ENCODE results near the gene GAB2.

GAB2 gene

GRCh38 chr11:78406568-78407196 is 10.9 kb downstream of the GAB2 start:
- no peaks in the 10 kb centered on the region for H3K4me1 ChIP-seq (ENCODE audit: control insufficient read depth, insufficient read depth, low read length)
- no peak overlapping the region for H3K27ac ChIP-seq (ENCODE audit: low read depth, low read length)
- no peaks in the 10 kb centered on the region for H3K27me3 ChIP-seq (ENCODE audit: control insufficient read depth, insufficient read depth, low read length)
- no peaks in the 10 kb centered on the region for H3K36me3 ChIP-seq (ENCODE audit: control insufficient read depth, insufficient read depth, low read length)
- no peak overlapping the region for H3K9ac ChIP-seq (ENCODE audit: low read length)
- H3K4me3 ChIP-seq (ENCODE audit: low read length): no peak overlapping the region

- no peak overlapping the region for H3K9ac ChIP-seq (ENCODE audit: low read length)
- no peak overlapping the region for H3K27ac ChIP-seq (ENCODE audit: low read depth, low read length)
- H3K4me1 ChIP-seq (ENCODE audit: control insufficient read depth, insufficient read depth, low read length): no peaks in the 10 kb centered on the region
- H3K27me3 ChIP-seq (ENCODE audit: control insufficient read depth, insufficient read depth, low read length): no peaks in the 10 kb centered on the region
- H3K4me3 ChIP-seq (ENCODE audit: low read length): no peak overlapping the region
- H3K36me3 ChIP-seq (ENCODE audit: control insufficient read depth, insufficient read depth, low read length): no peaks in the 10 kb centered on the region
These were observed 11.8 kb downstream of the GAB2 start for GRCh38 chr11:78405805-78406204.

- H3K36me3 ChIP-seq (ENCODE audit: control insufficient read depth, insufficient read depth, low read length): no peaks in the 10 kb centered on the region
- no peak overlapping the region for H3K27ac ChIP-seq (ENCODE audit: low read depth, low read length)
- no peak overlapping the region for H3K4me3 ChIP-seq (ENCODE audit: low read length)
- H3K4me1 ChIP-seq (ENCODE audit: control insufficient read depth, insufficient read depth, low read length): no peaks in the 10 kb centered on the region
- no peak overlapping the region for H3K9ac ChIP-seq (ENCODE audit: low read length)
- no peaks in the 10 kb centered on the region for H3K27me3 ChIP-seq (ENCODE audit: control insufficient read depth, insufficient read depth, low read length)
These were observed 13.8 kb downstream of the GAB2 start for GRCh38 chr11:78403781-78404180.

GRCh38 chr11:78402847-78403246 is 14.8 kb downstream of the GAB2 start:
- no peaks in the 10 kb centered on the region for H3K27me3 ChIP-seq (ENCODE audit: control insufficient read depth, insufficient read depth, low read length)
- no peak overlapping the region for H3K27ac ChIP-seq (ENCODE audit: low read depth, low read length)
- H3K4me3 ChIP-seq (ENCODE audit: low read length): no peak overlapping the region
- no peak overlapping the region for H3K9ac ChIP-seq (ENCODE audit: low read length)
- H3K36me3 ChIP-seq (ENCODE audit: control insufficient read depth, insufficient read depth, low read length): no peaks in the 10 kb centered on the region
- no peaks in the 10 kb centered on the region for H3K4me1 ChIP-seq (ENCODE audit: control insufficient read depth, insufficient read depth, low read length)

- H3K9ac ChIP-seq (ENCODE audit: low read length): no peak overlapping the region
- H3K4me1 ChIP-seq (ENCODE audit: control insufficient read depth, insufficient read depth, low read length): no peaks in the 10 kb centered on the region
- no peaks in the 10 kb centered on the region for H3K27me3 ChIP-seq (ENCODE audit: control insufficient read depth, insufficient read depth, low read length)
- no peaks in the 10 kb centered on the region for H3K36me3 ChIP-seq (ENCODE audit: control insufficient read depth, insufficient read depth, low read length)
- H3K4me3 ChIP-seq (ENCODE audit: low read length): no peak overlapping the region
- H3K27ac ChIP-seq (ENCODE audit: low read depth, low read length): no peak overlapping the region
These were observed 16.9 kb downstream of the GAB2 start for GRCh38 chr11:78400702-78401101.

GRCh38 chr11:78400116-78400515 is 17.5 kb downstream of the GAB2 start:
- no peak overlapping the region for H3K9ac ChIP-seq (ENCODE audit: low read length)
- H3K4me3 ChIP-seq (ENCODE audit: low read length): no peak overlapping the region
- H3K27ac ChIP-seq (ENCODE audit: low read depth, low read length): no peak overlapping the region
- no peaks in the 10 kb centered on the region for H3K4me1 ChIP-seq (ENCODE audit: control insufficient read depth, insufficient read depth, low read length)
- no peaks in the 10 kb centered on the region for H3K27me3 ChIP-seq (ENCODE audit: control insufficient read depth, insufficient read depth, low read length)
- H3K36me3 ChIP-seq (ENCODE audit: control insufficient read depth, insufficient read depth, low read length): no peaks in the 10 kb centered on the region

- no peak overlapping the region for H3K27ac ChIP-seq (ENCODE audit: low read depth, low read length)
- no peak overlapping the region for H3K4me3 ChIP-seq (ENCODE audit: low read length)
- H3K27me3 ChIP-seq (ENCODE audit: control insufficient read depth, insufficient read depth, low read length): no peaks in the 10 kb centered on the region
- H3K36me3 ChIP-seq (ENCODE audit: control insufficient read depth, insufficient read depth, low read length): no peaks in the 10 kb centered on the region
- H3K9ac ChIP-seq (ENCODE audit: low read length): no peak overlapping the region
- no peaks in the 10 kb centered on the region for H3K4me1 ChIP-seq (ENCODE audit: control insufficient read depth, insufficient read depth, low read length)
These were observed 18.5 kb downstream of the GAB2 start for GRCh38 chr11:78399136-78399535.

- Histone ChIP-seq H3K4me1 (ENCODE audit: control insufficient read depth, insufficient read depth, low read length) (no peaks in the 10 kb centered on the region), H3K9ac (ENCODE audit: low read length) (no peak overlapping the region)
These were observed 18.9 kb downstream of the GAB2 start for GRCh38 chr11:78398715-78399114.

GRCh38 chr11:78397398-78397797 is 20.2 kb downstream of the GAB2 start:
- Histone ChIP-seq H3K4me1 (ENCODE audit: control insufficient read depth, insufficient read depth, low read length) (no peaks in the 10 kb centered on the region), H3K36me3 (ENCODE audit: control insufficient read depth, insufficient read depth, low read length) (no peaks in the 10 kb centered on the region), H3K27me3 (ENCODE audit: control insufficient read depth, insufficient read depth, low read length) (no peaks in the 10 kb centered on the region), H3K4me3 (ENCODE audit: low read length) (no peak overlapping the region), H3K9ac (ENCODE audit: low read length) (no peak overlapping the region), H3K27ac (ENCODE audit: low read depth, low read length) (no peak overlapping the region)

More at GRCh38 chr11:78398715-78399114, 18.9 kb downstream of the GAB2 start:
- Histone ChIP-seq H3K27me3 (ENCODE audit: control insufficient read depth, insufficient read depth, low read length) (no peaks in the 10 kb centered on the region), H3K36me3 (ENCODE audit: control insufficient read depth, insufficient read depth, low read length) (no peaks in the 10 kb centered on the region), H3K4me3 (ENCODE audit: low read length) (no peak overlapping the region), H3K27ac (ENCODE audit: low read depth, low read length) (no peak overlapping the region)

- H3K27ac ChIP-seq (ENCODE audit: low read depth, low read length): no peak overlapping the region
- H3K9ac ChIP-seq (ENCODE audit: low read length): no peak overlapping the region
- H3K36me3 ChIP-seq (ENCODE audit: control insufficient read depth, insufficient read depth, low read length): no peaks in the 10 kb centered on the region
- no peak overlapping the region for H3K4me3 ChIP-seq (ENCODE audit: low read length)
- no peaks in the 10 kb centered on the region for H3K27me3 ChIP-seq (ENCODE audit: control insufficient read depth, insufficient read depth, low read length)
- H3K4me1 ChIP-seq (ENCODE audit: control insufficient read depth, insufficient read depth, low read length): no peaks in the 10 kb centered on the region
These were observed 22.0 kb downstream of the GAB2 start for GRCh38 chr11:78395597-78395996.

- no peaks in the 10 kb centered on the region for H3K36me3 ChIP-seq (ENCODE audit: control insufficient read depth, insufficient read depth, low read length)
- H3K27me3 ChIP-seq (ENCODE audit: control insufficient read depth, insufficient read depth, low read length): no peaks in the 10 kb centered on the region
- H3K9ac ChIP-seq (ENCODE audit: low read length): no peak overlapping the region
- H3K4me1 ChIP-seq (ENCODE audit: control insufficient read depth, insufficient read depth, low read length): no peaks in the 10 kb centered on the region
- H3K4me3 ChIP-seq (ENCODE audit: low read length): no peak overlapping the region
- no peak overlapping the region for H3K27ac ChIP-seq (ENCODE audit: low read depth, low read length)
These were observed 24.8 kb downstream of the GAB2 start for GRCh38 chr11:78392854-78393253.

GRCh38 chr11:78391424-78391823 is 26.2 kb downstream of the GAB2 start:
- H3K36me3 ChIP-seq (ENCODE audit: control insufficient read depth, insufficient read depth, low read length): no peaks in the 10 kb centered on the region
- H3K9ac ChIP-seq (ENCODE audit: low read length): no peak overlapping the region
- no peak overlapping the region for H3K27ac ChIP-seq (ENCODE audit: low read depth, low read length)
- H3K4me3 ChIP-seq (ENCODE audit: low read length): no peak overlapping the region
- H3K4me1 ChIP-seq (ENCODE audit: control insufficient read depth, insufficient read depth, low read length): no peaks in the 10 kb centered on the region
- H3K27me3 ChIP-seq (ENCODE audit: control insufficient read depth, insufficient read depth, low read length): no peaks in the 10 kb centered on the region

- H3K27ac ChIP-seq (ENCODE audit: low read depth, low read length): no peak overlapping the region
These were observed 26.8 kb downstream of the GAB2 start for GRCh38 chr11:78390809-78391208.

More at GRCh38 chr11:78390809-78391208, 26.8 kb downstream of the GAB2 start:
- Histone ChIP-seq H3K4me1 (ENCODE audit: control insufficient read depth, insufficient read depth, low read length) (no peaks in the 10 kb centered on the region), H3K9ac (ENCODE audit: low read length) (no peak overlapping the region), H3K27me3 (ENCODE audit: control insufficient read depth, insufficient read depth, low read length) (no peaks in the 10 kb centered on the region), H3K4me3 (ENCODE audit: low read length) (no peak overlapping the region), H3K36me3 (ENCODE audit: control insufficient read depth, insufficient read depth, low read length) (no peaks in the 10 kb centered on the region)
